ENCODE data around the gene MRPL28. TPM values are rescaled to one million over a fixed set of nuclear protein-coding genes. Genes with fewer than 3 reads are reported as not detected.
A peak's percentile ranks its signal among the peaks of the same experiment; 100 is the strongest.

Gene MRPL28
- total RNA-seq, 1 donor: 55.4 TPM

GRCh38 chr16:354291-354881, 16.0 kb downstream of the MRPL28 start:
- H3K4me1 ChIP-seq (ENCODE audit: insufficient read depth, low read length): no peaks in the 10 kb centered on the region
- H3K27ac ChIP-seq (ENCODE audit: low read depth, low read length): no peak overlapping the region
- no peak for TF ChIP-seq CTCF (IDR thresholded peaks at IDR 0.05; ENCODE audit: extremely low read depth, low read depth, low read length)
- peaks cover 3% of the 10 kb centered on the region for H3K36me3 ChIP-seq (ENCODE audit: insufficient read depth, low read length)
- H3K4me2 ChIP-seq (ENCODE audit: insufficient read depth, low read length): no peak overlapping the region
- H3K9me3 ChIP-seq (ENCODE audit: low read depth, low read length): no peaks in the 10 kb centered on the region
- no peaks in the 10 kb centered on the region for H3K27me3 ChIP-seq (ENCODE audit: insufficient read depth, low read length)
- H3K4me3 ChIP-seq (ENCODE audit: insufficient read depth, low read length): no peak overlapping the region
- H3K79me2 ChIP-seq (ENCODE audit: insufficient read depth, low read length): peaks cover 21% of the 10 kb centered on the region
- no peak overlapping the region for H2AFZ ChIP-seq (ENCODE audit: low read length)
- H4K20me1 ChIP-seq (ENCODE audit: insufficient read depth, low read length): peaks cover 8% of the 10 kb centered on the region
- peak; percentile 52 for DNase-seq (ENCODE audit: insufficient read length, low spot score, missing footprints)

- H3K36me3 ChIP-seq (ENCODE audit: insufficient read depth, low read length): peaks cover 3% of the 10 kb centered on the region
- H3K4me2 ChIP-seq (ENCODE audit: insufficient read depth, low read length): peak overlapping the region; percentile 63
- H3K4me1 ChIP-seq (ENCODE audit: insufficient read depth, low read length): no peaks in the 10 kb centered on the region
- peaks cover 12% of the 10 kb centered on the region for H4K20me1 ChIP-seq (ENCODE audit: insufficient read depth, low read length)
- TF ChIP-seq CTCF (IDR thresholded peaks at IDR 0.05; ENCODE audit: extremely low read depth, low read depth, low read length): no peak
- H3K79me2 ChIP-seq (ENCODE audit: insufficient read depth, low read length): peaks cover 27% of the 10 kb centered on the region
- H2AFZ ChIP-seq (ENCODE audit: low read length): peak overlapping the region; percentile 56
- no peak overlapping the region for H3K27ac ChIP-seq (ENCODE audit: low read depth, low read length)
- H3K27me3 ChIP-seq (ENCODE audit: insufficient read depth, low read length): no peaks in the 10 kb centered on the region
- peak overlapping the region; percentile 59 for H3K4me3 ChIP-seq (ENCODE audit: insufficient read depth, low read length)
- DNase-seq (ENCODE audit: insufficient read length, low spot score, missing footprints): peak; percentile 90
- H3K9me3 ChIP-seq (ENCODE audit: low read depth, low read length): no peaks in the 10 kb centered on the region
Observed at GRCh38 chr16:353404-354290, 16.7 kb downstream of the MRPL28 start.

GRCh38 chr16:352547-353403, 17.6 kb downstream of the MRPL28 start, which contains the start of gene AXIN1:
AXIN1 (minus strand) TSS chr16:352723; CDS start chr16:347025, 5,698 bp downstream.
- Histone ChIP-seq H3K9me3 (ENCODE audit: low read depth, low read length) (no peaks in the 10 kb centered on the region), H3K4me2 (ENCODE audit: insufficient read depth, low read length) (peak within 1 kb of the TSS; percentile 86), H3K27me3 (ENCODE audit: insufficient read depth, low read length) (no peaks in the 10 kb centered on the region), H3K79me2 (ENCODE audit: insufficient read depth, low read length) (peaks cover 36% of the 10 kb centered on the region), H2AFZ (ENCODE audit: low read length) (peak within 1 kb of the TSS; percentile 72), H4K20me1 (ENCODE audit: insufficient read depth, low read length) (peaks cover 21% of the 10 kb centered on the region), H3K4me3 (ENCODE audit: insufficient read depth, low read length) (peak within 1 kb of the TSS; percentile 81), H3K27ac (ENCODE audit: low read depth, low read length) (no peak within 1 kb of the TSS), H3K4me1 (ENCODE audit: insufficient read depth, low read length) (no peaks in the 10 kb centered on the region), H3K36me3 (ENCODE audit: insufficient read depth, low read length) (peaks cover 3% of the 10 kb centered on the region)
- peak; percentile 100 for DNase-seq (ENCODE audit: insufficient read length, low spot score, missing footprints)
- TF ChIP-seq CTCF (IDR thresholded peaks at IDR 0.05; ENCODE audit: extremely low read depth, low read depth, low read length): peak; percentile 12

All from osteoblast (primary cell).